ENCODE results near the gene COL2A1. TPM values are rescaled to one million over a fixed set of nuclear protein-coding genes. Genes with fewer than 3 reads are reported as not detected.

The COL2A1 gene
- polyA plus RNA-seq, 4 donors, result 0.19 to 65.7 TPM; not detected in 2

DNA sequence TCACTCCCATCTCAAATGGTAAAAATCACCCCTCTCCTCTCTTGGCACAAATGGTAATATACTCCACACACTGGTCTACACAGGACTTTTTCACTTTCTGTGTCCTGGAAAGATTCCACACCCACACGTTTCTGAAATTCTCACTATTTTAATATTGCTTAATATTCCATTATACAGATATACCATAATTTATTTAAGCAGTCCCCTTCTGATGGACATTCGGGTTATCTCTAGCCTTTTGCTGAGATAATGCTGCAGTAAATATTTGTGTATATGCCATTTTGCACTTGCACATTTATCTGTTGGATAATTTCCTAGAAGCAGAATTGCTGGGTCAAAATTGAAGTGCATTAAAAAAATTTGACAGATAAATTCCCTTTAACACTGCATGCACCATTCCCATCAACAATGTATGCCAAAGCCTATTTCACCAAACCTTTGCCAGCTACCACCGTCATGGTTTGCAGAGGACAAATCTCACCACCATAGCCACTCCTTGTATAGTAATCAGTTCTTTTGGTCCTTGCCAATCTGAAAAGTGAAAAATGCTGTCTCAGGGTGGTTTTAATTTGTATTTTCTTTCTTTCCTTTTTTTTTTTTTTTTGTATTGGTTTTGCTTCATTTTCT is 15.5 kb upstream of the COL2A1 start:
- Histone ChIP-seq H3K27ac (ENCODE audit: low read depth in 1 of 3, low read length in 2 of 3) (no peak overlapping the region), H3K9me3 (ENCODE audit: control insufficient read depth in 2 of 2, insufficient read depth in 1 of 2, low read depth in 1 of 2, low read length in 1 of 2) (no peaks in the 10 kb centered on the region), H3K27me3 (ENCODE audit: control insufficient read depth in 3 of 3, insufficient read depth in 3 of 3, low read length in 3 of 3) (no peaks in the 10 kb centered on the region), H3K4me3 (ENCODE audit: low read depth in 1 of 3, low read length in 3 of 3) (no peak overlapping the region), H3K4me1 (ENCODE audit: control insufficient read depth in 3 of 3, insufficient read depth in 2 of 3, low read depth in 1 of 3, low read length in 2 of 3) (peaks cover 0 to 38% (median 2%) of the 10 kb centered on the region in 3 donors), H3K36me3 (ENCODE audit: control insufficient read depth in 3 of 3, insufficient read depth in 2 of 3, low read depth in 1 of 3, low read length in 3 of 3) (no peaks in the 10 kb centered on the region)
- DNase-seq, result no peak
- WGBS, 3 donors, result 68 to 75% (median 69%) methylated on average over 3 of the region's 3 CpGs
- no peak for FAIRE-seq

GRCh38 chr12:48018618-48018995 is 14.3 kb upstream of the COL2A1 start:
- Histone ChIP-seq H3K9me3 (ENCODE audit: control insufficient read depth in 2 of 2, insufficient read depth in 1 of 2, low read depth in 1 of 2, low read length in 1 of 2) (no peaks in the 10 kb centered on the region), H3K27ac (ENCODE audit: low read depth in 1 of 3, low read length in 2 of 3) (no peak overlapping the region), H3K27me3 (ENCODE audit: control insufficient read depth in 3 of 3, insufficient read depth in 3 of 3, low read length in 3 of 3) (no peaks in the 10 kb centered on the region), H3K4me1 (ENCODE audit: control insufficient read depth in 3 of 3, insufficient read depth in 2 of 3, low read depth in 1 of 3, low read length in 2 of 3) (peaks cover 0 to 37% (median 2%) of the 10 kb centered on the region in 3 donors), H3K4me3 (ENCODE audit: low read depth in 1 of 3, low read length in 3 of 3) (no peak overlapping the region), H3K36me3 (ENCODE audit: control insufficient read depth in 3 of 3, insufficient read depth in 2 of 3, low read depth in 1 of 3, low read length in 3 of 3) (no peaks in the 10 kb centered on the region)
- DNase-seq (no peak), FAIRE-seq (no peak)
- WGBS, 3 donors, result 80 to 94% (median 91%) methylated on average over 4 of the region's 4 CpGs

- peak; percentile 42 to 49 for DNase-seq
- Histone ChIP-seq H3K27ac (ENCODE audit: low read depth in 1 of 3, low read length in 2 of 3) (peak overlapping the region in 1 of 3 donors; percentile 22), H3K4me3 (ENCODE audit: low read depth in 1 of 3, low read length in 3 of 3) (no peak overlapping the region), H3K9me3 (ENCODE audit: control insufficient read depth in 2 of 2, insufficient read depth in 1 of 2, low read depth in 1 of 2, low read length in 1 of 2) (no peaks in the 10 kb centered on the region), H3K4me1 (ENCODE audit: control insufficient read depth in 3 of 3, insufficient read depth in 2 of 3, low read depth in 1 of 3, low read length in 2 of 3) (peaks cover 0 to 37% (median 2%) of the 10 kb centered on the region in 3 donors), H3K27me3 (ENCODE audit: control insufficient read depth in 3 of 3, insufficient read depth in 3 of 3, low read length in 3 of 3) (no peaks in the 10 kb centered on the region), H3K36me3 (ENCODE audit: control insufficient read depth in 3 of 3, insufficient read depth in 2 of 3, low read depth in 1 of 3, low read length in 3 of 3) (no peaks in the 10 kb centered on the region)
- WGBS, 3 donors, result 68 to 75% (median 73%) methylated on average over 4 of the region's 4 CpGs
- FAIRE-seq, result no peak
Observed at GRCh38 chr12:48017921-48018617, 13.8 kb upstream of the COL2A1 start.

DNA sequence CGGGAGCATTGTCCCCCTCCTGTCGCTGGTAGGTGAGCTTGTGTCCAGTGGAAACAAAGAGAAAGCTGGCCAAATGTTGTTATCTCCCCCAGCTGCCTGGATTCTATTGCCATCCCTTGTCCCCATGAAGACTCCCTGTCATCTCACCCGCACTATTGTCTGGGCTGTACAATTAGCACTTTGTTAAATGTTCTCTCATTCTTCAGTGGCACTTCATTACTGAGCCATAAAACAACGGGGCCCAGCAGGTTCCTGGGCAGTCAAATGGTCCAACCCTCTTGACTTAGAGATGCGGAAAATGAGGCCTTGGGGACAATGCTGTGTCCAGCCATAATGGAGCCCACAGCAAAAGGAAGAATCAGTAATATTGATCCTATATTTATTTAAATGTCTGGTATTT is 13.2 kb upstream of the COL2A1 start:
- Histone ChIP-seq H3K9me3 (ENCODE audit: control insufficient read depth in 2 of 2, insufficient read depth in 1 of 2, low read depth in 1 of 2, low read length in 1 of 2) (no peaks in the 10 kb centered on the region), H3K36me3 (ENCODE audit: control insufficient read depth in 3 of 3, insufficient read depth in 2 of 3, low read depth in 1 of 3, low read length in 3 of 3) (no peaks in the 10 kb centered on the region), H3K27ac (ENCODE audit: low read depth in 1 of 3, low read length in 2 of 3) (peak overlapping the region in 1 of 3 donors; percentile 22), H3K4me1 (ENCODE audit: control insufficient read depth in 3 of 3, insufficient read depth in 2 of 3, low read depth in 1 of 3, low read length in 2 of 3) (peaks cover 0 to 34% (median 2%) of the 10 kb centered on the region in 3 donors), H3K4me3 (ENCODE audit: low read depth in 1 of 3, low read length in 3 of 3) (no peak overlapping the region), H3K27me3 (ENCODE audit: control insufficient read depth in 3 of 3, insufficient read depth in 3 of 3, low read length in 3 of 3) (no peaks in the 10 kb centered on the region)
- FAIRE-seq, result no peak
- WGBS, 3 donors, result 54 to 68% (median 59%) methylated on average over 4 to 5 of the region's 5 CpGs
- DNase-seq, result no peak

DNA sequence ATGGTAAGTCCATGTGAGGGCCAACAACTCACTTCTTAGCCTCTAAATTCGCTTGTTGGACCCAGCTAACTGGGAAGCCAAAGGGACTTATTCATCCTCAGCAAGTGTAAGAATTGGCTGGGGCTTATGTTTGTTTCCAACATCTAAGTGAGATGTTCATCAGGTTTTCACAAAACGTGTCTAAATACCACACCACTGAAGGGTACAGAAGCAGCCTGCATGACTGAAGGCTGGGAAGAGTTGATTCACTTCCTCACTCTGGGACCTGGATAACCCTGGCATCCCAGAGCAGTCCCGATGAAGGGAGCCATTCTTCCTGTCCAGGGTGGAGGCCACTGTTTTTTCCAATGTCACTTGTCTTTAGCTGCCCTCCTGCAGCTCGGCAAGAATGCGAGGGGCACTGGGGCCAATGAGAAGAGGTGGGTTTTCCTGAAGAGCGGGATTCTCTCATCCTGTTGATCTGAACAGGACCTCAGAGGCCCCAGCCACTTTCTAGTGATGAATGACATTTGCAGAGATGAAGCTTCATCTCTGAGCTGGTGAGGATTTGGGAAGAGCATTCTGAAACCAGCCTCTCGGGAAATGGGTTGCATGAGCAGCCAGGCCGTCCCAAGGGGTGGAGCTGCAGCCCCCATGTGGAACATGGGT is 12.2 kb upstream of the COL2A1 start:
- DNase-seq (no peak), FAIRE-seq (no peak)
- WGBS, 3 donors, result 72 to 92% (median 86%) methylated on average over 8 of the region's 8 CpGs
- Histone ChIP-seq H3K4me1 (ENCODE audit: control insufficient read depth in 3 of 3, insufficient read depth in 2 of 3, low read depth in 1 of 3, low read length in 2 of 3) (peaks cover 0 to 25% (median 2%) of the 10 kb centered on the region in 3 donors), H3K4me3 (ENCODE audit: low read depth in 1 of 3, low read length in 3 of 3) (no peak overlapping the region), H3K9me3 (ENCODE audit: control insufficient read depth in 2 of 2, insufficient read depth in 1 of 2, low read depth in 1 of 2, low read length in 1 of 2) (no peaks in the 10 kb centered on the region), H3K27me3 (ENCODE audit: control insufficient read depth in 3 of 3, insufficient read depth in 3 of 3, low read length in 3 of 3) (no peaks in the 10 kb centered on the region), H3K27ac (ENCODE audit: low read depth in 1 of 3, low read length in 2 of 3) (no peak overlapping the region), H3K36me3 (ENCODE audit: control insufficient read depth in 3 of 3, insufficient read depth in 2 of 3, low read depth in 1 of 3, low read length in 3 of 3) (no peaks in the 10 kb centered on the region)

DNA sequence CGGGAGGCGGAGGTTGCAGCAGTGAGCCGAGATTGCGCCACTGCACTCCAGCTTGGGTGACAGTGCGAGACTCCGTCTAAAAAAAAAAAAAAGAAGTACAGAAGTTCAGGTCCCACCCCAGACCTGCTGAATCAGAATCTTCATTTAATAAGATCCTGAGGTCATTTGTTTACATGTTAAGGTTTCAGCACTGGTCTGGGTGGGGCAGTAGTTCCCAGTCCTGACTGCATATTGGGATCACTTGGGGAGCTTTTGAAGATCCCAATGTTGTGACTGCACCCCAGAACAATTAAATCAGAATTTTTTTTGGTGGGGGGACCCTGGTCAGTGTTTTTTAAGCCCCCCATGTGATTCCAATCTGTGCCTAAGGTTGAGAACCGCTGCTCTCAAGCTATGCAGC is 11.7 kb upstream of the COL2A1 start:
- 86 to 90% (median 88%) methylated on average over 7 of the region's 7 CpGs for WGBS, 3 donors
- no peaks in the 10 kb centered on the region for H3K27me3 ChIP-seq (ENCODE audit: control insufficient read depth in 3 of 3, insufficient read depth in 3 of 3, low read length in 3 of 3)
- peaks cover 0 to 25% (median 0%) of the 10 kb centered on the region in 3 donors for H3K4me1 ChIP-seq (ENCODE audit: control insufficient read depth in 3 of 3, insufficient read depth in 2 of 3, low read depth in 1 of 3, low read length in 2 of 3)
- no peaks in the 10 kb centered on the region for H3K9me3 ChIP-seq (ENCODE audit: control insufficient read depth in 2 of 2, insufficient read depth in 1 of 2, low read depth in 1 of 2, low read length in 1 of 2)
- FAIRE-seq (no peak), DNase-seq (no peak)
- no peak overlapping the region for H3K4me3 ChIP-seq (ENCODE audit: low read depth in 1 of 3, low read length in 3 of 3)
- no peak overlapping the region for H3K27ac ChIP-seq (ENCODE audit: low read depth in 1 of 3, low read length in 2 of 3)
- no peaks in the 10 kb centered on the region for H3K36me3 ChIP-seq (ENCODE audit: control insufficient read depth in 3 of 3, insufficient read depth in 2 of 3, low read depth in 1 of 3, low read length in 3 of 3)

DNA sequence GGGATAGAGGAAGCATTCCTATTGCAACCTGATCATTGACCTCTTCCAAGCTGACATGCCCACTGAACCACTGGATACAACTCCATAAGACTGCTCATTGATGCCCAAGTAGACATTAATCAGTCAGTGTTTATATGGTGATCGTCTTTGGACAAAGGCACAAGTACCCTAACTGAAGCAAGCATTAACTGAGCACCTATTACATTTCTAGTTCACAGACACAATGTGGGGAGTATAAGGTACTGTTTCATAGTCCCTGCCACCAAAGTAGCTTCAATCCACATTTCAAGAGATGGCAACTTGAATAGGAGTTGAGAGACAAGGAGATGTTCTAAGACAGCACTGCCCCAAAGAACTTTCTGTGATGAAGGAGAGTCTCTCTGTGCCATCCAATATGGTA is 10.9 kb upstream of the COL2A1 start:
- Histone ChIP-seq H3K9me3 (ENCODE audit: control insufficient read depth in 2 of 2, insufficient read depth in 1 of 2, low read depth in 1 of 2, low read length in 1 of 2) (no peaks in the 10 kb centered on the region), H3K27ac (ENCODE audit: low read depth in 1 of 3, low read length in 2 of 3) (no peak overlapping the region), H3K27me3 (ENCODE audit: control insufficient read depth in 3 of 3, insufficient read depth in 3 of 3, low read length in 3 of 3) (no peaks in the 10 kb centered on the region), H3K4me1 (ENCODE audit: control insufficient read depth in 3 of 3, insufficient read depth in 2 of 3, low read depth in 1 of 3, low read length in 2 of 3) (peaks cover 0 to 25% (median 0%) of the 10 kb centered on the region in 3 donors), H3K36me3 (ENCODE audit: control insufficient read depth in 3 of 3, insufficient read depth in 2 of 3, low read depth in 1 of 3, low read length in 3 of 3) (no peaks in the 10 kb centered on the region), H3K4me3 (ENCODE audit: low read depth in 1 of 3, low read length in 3 of 3) (no peak overlapping the region)
- FAIRE-seq (no peak), DNase-seq (no peak)
- 40 to 58% (median 53%) methylated on average over 1 of the region's 1 CpG for WGBS, 3 donors

GRCh38 chr12:48013287-48013686 is 9.0 kb upstream of the COL2A1 start:
- no peak overlapping the region for H3K4me3 ChIP-seq (ENCODE audit: low read depth in 1 of 3, low read length in 3 of 3)
- DNase-seq (peak; percentile 37 to 53), FAIRE-seq (no peak)
- 39 to 61% (median 47%) methylated on average over 2 of the region's 2 CpGs for WGBS, 3 donors
- peaks cover 0 to 23% (median 0%) of the 10 kb centered on the region in 3 donors for H3K4me1 ChIP-seq (ENCODE audit: control insufficient read depth in 3 of 3, insufficient read depth in 2 of 3, low read depth in 1 of 3, low read length in 2 of 3)
- H3K27me3 ChIP-seq (ENCODE audit: control insufficient read depth in 3 of 3, insufficient read depth in 3 of 3, low read length in 3 of 3), result no peaks in the 10 kb centered on the region
- H3K36me3 ChIP-seq (ENCODE audit: control insufficient read depth in 3 of 3, insufficient read depth in 2 of 3, low read depth in 1 of 3, low read length in 3 of 3), result no peaks in the 10 kb centered on the region
- H3K9me3 ChIP-seq (ENCODE audit: control insufficient read depth in 2 of 2, insufficient read depth in 1 of 2, low read depth in 1 of 2, low read length in 1 of 2), result no peaks in the 10 kb centered on the region
- no peak overlapping the region for H3K27ac ChIP-seq (ENCODE audit: low read depth in 1 of 3, low read length in 2 of 3)

Data from small intestine (tissue), 7 donors.